ENCODE results near the gene MORN1. TPM values are rescaled to one million over a fixed set of nuclear protein-coding genes. Genes with fewer than 3 reads are reported as not detected.

The MORN1 gene
- total and polyA plus RNA-seq, 2 experiments from 2014 or later = 4.8 to 11.1 TPM

GRCh38 chr1:2278591-2279209, 112.7 kb downstream of the MORN1 start (continued):
- TF ChIP-seq, protein P1, sequence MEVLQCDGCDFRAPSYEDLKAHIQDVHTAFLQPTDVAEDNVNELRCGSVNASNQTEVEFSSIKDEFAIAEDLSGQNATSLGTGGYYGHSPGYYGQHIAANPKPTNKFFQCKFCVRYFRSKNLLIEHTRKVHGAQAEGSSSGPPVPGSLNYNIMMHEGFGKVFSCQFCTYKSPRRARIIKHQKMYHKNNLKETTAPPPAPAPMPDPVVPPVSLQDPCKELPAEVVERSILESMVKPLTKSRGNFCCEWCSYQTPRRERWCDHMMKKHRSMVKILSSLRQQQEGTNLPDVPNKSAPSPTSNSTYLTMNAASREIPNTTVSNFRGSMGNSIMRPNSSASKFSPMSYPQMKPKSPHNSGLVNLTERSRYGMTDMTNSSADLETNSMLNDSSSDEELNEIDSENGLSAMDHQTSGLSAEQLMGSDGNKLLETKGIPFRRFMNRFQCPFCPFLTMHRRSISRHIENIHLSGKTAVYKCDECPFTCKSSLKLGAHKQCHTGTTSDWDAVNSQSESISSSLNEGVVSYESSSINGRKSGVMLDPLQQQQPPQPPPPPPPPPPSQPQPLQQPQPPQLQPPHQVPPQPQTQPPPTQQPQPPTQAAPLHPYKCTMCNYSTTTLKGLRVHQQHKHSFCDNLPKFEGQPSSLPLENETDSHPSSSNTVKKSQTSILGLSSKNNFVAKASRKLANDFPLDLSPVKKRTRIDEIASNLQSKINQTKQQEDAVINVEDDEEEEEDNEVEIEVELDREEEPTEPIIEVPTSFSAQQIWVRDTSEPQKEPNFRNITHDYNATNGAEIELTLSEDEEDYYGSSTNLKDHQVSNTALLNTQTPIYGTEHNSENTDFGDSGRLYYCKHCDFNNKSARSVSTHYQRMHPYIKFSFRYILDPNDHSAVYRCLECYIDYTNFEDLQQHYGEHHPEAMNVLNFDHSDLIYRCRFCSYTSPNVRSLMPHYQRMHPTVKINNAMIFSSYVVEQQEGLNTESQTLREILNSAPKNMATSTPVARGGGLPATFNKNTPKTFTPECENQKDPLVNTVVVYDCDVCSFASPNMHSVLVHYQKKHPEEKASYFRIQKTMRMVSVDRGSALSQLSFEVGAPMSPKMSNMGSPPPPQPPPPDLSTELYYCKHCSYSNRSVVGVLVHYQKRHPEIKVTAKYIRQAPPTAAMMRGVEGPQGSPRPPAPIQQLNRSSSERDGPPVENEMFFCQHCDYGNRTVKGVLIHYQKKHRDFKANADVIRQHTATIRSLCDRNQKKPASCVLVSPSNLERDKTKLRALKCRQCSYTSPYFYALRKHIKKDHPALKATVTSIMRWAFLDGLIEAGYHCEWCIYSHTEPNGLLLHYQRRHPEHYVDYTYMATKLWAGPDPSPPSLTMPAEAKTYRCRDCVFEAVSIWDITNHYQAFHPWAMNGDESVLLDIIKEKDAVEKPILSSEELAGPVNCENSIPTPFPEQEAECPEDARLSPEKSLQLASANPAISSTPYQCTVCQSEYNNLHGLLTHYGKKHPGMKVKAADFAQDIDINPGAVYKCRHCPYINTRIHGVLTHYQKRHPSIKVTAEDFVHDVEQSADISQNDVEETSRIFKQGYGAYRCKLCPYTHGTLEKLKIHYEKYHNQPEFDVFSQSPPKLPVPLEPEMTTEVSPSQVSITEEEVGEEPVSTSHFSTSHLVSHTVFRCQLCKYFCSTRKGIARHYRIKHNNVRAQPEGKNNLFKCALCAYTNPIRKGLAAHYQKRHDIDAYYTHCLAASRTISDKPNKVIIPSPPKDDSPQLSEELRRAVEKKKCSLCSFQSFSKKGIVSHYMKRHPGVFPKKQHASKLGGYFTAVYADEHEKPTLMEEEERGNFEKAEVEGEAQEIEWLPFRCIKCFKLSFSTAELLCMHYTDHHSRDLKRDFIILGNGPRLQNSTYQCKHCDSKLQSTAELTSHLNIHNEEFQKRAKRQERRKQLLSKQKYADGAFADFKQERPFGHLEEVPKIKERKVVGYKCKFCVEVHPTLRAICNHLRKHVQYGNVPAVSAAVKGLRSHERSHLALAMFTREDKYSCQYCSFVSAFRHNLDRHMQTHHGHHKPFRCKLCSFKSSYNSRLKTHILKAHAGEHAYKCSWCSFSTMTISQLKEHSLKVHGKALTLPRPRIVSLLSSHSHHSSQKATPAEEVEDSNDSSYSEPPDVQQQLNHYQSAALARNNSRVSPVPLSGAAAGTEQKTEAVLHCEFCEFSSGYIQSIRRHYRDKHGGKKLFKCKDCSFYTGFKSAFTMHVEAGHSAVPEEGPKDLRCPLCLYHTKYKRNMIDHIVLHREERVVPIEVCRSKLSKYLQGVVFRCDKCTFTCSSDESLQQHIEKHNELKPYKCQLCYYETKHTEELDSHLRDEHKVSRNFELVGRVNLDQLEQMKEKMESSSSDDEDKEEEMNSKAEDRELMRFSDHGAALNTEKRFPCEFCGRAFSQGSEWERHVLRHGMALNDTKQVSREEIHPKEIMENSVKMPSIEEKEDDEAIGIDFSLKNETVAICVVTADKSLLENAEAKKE (CRISPR knock-in tag; IDR thresholded peaks at IDR 0.05) = no peak

DNA sequence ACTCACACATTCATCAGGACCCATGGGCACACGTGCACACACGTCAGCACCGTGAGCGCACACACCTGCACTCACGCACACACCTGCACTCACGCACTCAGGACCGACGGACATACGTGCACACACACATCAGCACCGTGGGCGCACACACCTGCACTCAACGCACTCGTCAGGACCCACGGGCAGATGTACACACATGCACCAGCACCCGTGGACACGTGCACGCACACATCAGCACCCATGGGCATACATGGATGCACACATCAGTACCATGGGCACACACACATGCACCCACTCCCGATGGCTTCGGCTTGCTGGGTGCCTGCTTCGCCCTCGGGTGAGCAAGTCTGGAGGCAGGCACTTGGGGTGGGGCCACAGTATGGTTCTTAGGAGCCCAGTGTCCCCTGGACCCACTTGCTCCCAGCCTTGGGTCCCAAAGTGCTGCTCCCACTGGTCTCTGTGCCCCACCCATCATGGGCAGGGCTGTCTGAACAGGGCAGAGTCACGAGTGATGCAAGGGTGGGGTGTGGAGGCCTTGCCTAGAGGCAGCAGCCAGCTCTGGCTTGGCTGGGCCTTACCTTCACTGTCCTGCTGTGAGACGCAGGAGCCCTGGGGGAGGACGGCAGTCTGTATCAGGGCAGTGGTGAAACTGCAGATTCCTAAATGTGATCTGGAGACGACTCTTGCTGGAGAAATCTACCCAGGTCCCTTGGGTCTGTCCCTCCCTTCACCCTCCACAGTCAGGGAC, 113.4 kb downstream of the MORN1 start:
- peaks cover 69% of the 10 kb centered on the region for H3K79me2 ChIP-seq (replicated peaks; ENCODE audit: insufficient read depth)
- H3K4me2 ChIP-seq = peak overlapping the region; percentile 73; the same call in 1 of the 2 replicates
- peak overlapping the region; percentile 34; the same call in 1 of the 2 replicates for H3K4me3 ChIP-seq
- H3K4me1 ChIP-seq (ENCODE audit: insufficient read depth) = peaks cover 46% of the 10 kb centered on the region
- peaks cover 2% of the 10 kb centered on the region; the same call in 1 of the 2 replicates for H4K20me1 ChIP-seq (replicated peaks; ENCODE audit: insufficient read depth)
- peak overlapping the region; percentile 93 for H3K27ac ChIP-seq (ENCODE audit: low read depth)
- H3K9me3 Mint-ChIP-seq = peaks cover 7% of the 10 kb centered on the region; the same call in 2 of the 3 replicates
- H3F3A ChIP-seq (replicated peaks; ENCODE audit: low read depth) = 0 out of 2 replicates have a peak, but pooled peaks cover 21% of the 10 kb centered on the region
- H2AFZ ChIP-seq = no peak overlapping the region
- peaks cover 56% of the 10 kb centered on the region for H3K4me1 Mint-ChIP-seq
- H3K36me3 ChIP-seq (ENCODE audit: insufficient read depth) = no peaks in the 10 kb centered on the region; the same call in 1 of the 2 replicates
- no peaks in the 10 kb centered on the region for H3K27me3 ChIP-seq (ENCODE audit: insufficient read depth)
- H3K36me3 Mint-ChIP-seq (ENCODE audit: low read depth) = peaks cover 27% of the 10 kb centered on the region
- peak; percentile 6 for ATAC-seq
- peaks cover 26% of the 10 kb centered on the region for H3K27me3 Mint-ChIP-seq (ENCODE audit: insufficient read depth, low read depth, poor library complexity)
- peak overlapping the region; percentile 96 for H3K27ac Mint-ChIP-seq
- no peak for DNase-seq (ENCODE audit: low spot score)
- no peaks in the 10 kb centered on the region for H3K9me2 ChIP-seq (ENCODE audit: insufficient read depth)
- H3K4me3 Mint-ChIP-seq = peak overlapping the region; percentile 7; the same call in 1 of the 3 replicates
- TF ChIP-seq, protein P2, sequence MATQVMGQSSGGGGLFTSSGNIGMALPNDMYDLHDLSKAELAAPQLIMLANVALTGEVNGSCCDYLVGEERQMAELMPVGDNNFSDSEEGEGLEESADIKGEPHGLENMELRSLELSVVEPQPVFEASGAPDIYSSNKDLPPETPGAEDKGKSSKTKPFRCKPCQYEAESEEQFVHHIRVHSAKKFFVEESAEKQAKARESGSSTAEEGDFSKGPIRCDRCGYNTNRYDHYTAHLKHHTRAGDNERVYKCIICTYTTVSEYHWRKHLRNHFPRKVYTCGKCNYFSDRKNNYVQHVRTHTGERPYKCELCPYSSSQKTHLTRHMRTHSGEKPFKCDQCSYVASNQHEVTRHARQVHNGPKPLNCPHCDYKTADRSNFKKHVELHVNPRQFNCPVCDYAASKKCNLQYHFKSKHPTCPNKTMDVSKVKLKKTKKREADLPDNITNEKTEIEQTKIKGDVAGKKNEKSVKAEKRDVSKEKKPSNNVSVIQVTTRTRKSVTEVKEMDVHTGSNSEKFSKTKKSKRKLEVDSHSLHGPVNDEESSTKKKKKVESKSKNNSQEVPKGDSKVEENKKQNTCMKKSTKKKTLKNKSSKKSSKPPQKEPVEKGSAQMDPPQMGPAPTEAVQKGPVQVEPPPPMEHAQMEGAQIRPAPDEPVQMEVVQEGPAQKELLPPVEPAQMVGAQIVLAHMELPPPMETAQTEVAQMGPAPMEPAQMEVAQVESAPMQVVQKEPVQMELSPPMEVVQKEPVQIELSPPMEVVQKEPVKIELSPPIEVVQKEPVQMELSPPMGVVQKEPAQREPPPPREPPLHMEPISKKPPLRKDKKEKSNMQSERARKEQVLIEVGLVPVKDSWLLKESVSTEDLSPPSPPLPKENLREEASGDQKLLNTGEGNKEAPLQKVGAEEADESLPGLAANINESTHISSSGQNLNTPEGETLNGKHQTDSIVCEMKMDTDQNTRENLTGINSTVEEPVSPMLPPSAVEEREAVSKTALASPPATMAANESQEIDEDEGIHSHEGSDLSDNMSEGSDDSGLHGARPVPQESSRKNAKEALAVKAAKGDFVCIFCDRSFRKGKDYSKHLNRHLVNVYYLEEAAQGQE (IDR thresholded peaks at IDR 0.05; ENCODE audit: unreplicated experiment) = no peak
- TF ChIP-seq, protein P3, sequence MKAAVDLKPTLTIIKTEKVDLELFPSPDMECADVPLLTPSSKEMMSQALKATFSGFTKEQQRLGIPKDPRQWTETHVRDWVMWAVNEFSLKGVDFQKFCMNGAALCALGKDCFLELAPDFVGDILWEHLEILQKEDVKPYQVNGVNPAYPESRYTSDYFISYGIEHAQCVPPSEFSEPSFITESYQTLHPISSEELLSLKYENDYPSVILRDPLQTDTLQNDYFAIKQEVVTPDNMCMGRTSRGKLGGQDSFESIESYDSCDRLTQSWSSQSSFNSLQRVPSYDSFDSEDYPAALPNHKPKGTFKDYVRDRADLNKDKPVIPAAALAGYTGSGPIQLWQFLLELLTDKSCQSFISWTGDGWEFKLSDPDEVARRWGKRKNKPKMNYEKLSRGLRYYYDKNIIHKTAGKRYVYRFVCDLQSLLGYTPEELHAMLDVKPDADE (IDR thresholded peaks at IDR 0.05) = no peak
- TF ChIP-seq CTCF (conservative IDR thresholded peaks at IDR 0.05; ENCODE audit: low read depth in 2 of 2) = no peak
- TF ChIP-seq NANOG (IDR thresholded peaks at IDR 0.05; ENCODE audit: borderline replicate concordance) = no peak
- TF ChIP-seq STAT1 (IDR thresholded peaks at IDR 0.05; ENCODE audit: unreplicated experiment) = no peak
- TF ChIP-seq CREB1 (CRISPR knock-in tag; IDR thresholded peaks at IDR 0.05; ENCODE audit: low read depth) = no peak
- TF ChIP-seq ZNF114 (CRISPR knock-in tag; IDR thresholded peaks at IDR 0.05) = no peak

All from GM23338 (cell line).